ENCODE data around the gene UROC1.

Gene UROC1

GRCh38 chr3:126517291-126517951 lies at the start of gene UROC1:
Gene UROC1 (minus strand): TSS chr3:126517773. CDS start chr3:126517719, 54 bp downstream.
- DNase-seq (ENCODE audit: low read depth in 2 of 2), result no peak

DNA sequence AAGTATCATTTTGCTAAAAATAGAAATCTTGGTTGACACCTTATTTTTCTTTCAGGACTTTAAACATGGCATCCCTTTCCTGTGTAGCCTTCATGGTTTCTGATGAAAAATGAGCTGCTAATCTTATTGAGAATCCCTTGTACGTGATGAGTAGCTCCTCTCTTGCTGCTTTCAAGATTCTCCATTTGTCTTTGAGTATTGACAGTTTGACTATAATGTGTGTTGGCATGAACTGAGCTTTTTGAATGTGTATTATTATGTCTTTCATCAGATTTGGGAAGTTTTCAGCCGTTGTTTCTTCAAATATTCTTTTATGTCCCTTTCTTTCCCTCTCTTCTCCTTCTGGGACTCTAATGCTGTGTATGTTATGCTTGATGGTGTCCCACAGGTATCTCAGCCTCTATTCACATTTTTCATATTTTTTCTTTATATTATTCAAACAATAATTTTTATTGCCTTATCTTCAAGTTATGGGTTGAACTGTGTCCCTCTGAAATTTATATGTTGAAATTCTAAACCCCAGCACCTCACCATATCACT lies 45.2 kb upstream of the UROC1 start:
- no peak for DNase-seq (ENCODE audit: low read depth in 2 of 2)

DNA sequence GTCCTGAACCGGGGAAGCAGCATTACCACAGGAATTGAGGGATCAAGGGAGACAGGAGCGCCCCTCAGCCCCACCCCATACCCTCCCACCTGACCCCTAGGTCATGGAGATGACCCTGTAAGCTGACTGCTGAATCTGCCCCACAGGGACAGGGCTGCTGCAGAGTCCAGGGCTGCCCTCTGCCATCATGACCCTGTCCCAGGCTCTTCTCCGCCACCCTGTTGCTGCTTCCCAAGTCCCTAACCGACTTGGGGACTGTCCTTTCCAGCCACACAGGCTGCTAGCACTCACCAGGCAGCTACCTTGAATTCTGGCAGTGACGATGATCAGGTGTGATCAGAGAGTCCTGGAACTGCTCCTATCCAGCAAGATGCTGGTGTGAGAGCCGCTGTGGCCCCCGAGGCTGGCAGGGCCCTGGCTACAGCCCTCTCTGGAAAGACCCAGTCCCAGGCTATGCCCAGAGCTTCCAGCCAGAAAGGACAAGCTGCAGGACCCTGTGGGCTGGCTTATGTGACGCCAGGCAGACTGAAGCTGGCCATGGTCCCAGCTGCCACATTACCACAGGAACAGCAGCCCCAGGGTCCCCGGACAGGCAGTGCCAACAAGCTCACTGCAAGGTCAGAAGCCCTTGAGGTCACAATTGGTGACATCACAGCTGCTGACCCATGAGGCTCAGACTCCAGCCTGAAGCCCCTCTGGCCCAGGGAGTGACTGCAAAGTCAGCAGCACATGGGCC lies 40.9 kb upstream of the UROC1 start, which contains the start of gene C3orf22:
TSS of gene C3orf22 (minus strand) at position 597 of the 736 bp plus-strand sequence. CDS start 5,542 bp downstream, outside the sequence.
- DNase-seq (ENCODE audit: low read depth in 2 of 2), result no peak

DNA sequence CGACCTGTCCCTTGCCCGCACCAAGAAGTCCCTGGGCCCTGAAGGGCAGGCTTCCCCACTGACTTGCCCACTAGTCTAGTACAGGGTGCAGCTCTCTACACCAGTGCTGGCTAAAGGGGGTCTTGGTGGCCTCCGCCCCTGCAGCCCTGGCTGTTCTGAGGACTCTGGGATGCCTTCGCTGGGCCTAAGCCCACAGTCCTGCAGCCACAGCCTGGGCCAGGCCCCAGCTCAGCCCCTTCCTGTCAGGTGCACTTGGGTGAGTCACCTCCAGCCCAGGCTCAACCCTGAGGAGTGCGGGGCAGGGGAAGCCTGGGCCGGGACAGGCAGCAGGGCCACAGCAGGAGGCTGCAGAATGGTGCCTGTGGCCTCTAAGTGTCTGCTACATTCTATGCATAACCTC lies 40.2 kb upstream of the UROC1 start:
- DNase-seq (ENCODE audit: low read depth in 2 of 2), result no peak

DNA sequence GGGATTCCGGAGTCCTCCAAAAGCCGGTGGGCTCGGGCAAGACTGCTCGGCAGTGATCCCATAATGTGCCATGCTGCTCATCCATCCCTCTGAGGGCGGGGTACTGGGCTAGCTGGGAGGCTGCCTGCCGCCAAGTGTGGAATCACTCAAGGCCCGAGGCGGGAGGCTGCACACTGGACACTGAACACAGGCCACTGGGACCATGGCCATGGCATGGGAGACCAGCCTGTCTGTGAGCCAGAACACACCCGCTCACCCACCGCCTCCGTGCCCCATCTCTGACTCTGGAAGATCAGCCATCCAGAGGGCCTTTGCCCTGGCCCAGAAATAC lies 39.8 kb upstream of the UROC1 start:
- DNase-seq (ENCODE audit: low read depth in 2 of 2), result no peak

DNA sequence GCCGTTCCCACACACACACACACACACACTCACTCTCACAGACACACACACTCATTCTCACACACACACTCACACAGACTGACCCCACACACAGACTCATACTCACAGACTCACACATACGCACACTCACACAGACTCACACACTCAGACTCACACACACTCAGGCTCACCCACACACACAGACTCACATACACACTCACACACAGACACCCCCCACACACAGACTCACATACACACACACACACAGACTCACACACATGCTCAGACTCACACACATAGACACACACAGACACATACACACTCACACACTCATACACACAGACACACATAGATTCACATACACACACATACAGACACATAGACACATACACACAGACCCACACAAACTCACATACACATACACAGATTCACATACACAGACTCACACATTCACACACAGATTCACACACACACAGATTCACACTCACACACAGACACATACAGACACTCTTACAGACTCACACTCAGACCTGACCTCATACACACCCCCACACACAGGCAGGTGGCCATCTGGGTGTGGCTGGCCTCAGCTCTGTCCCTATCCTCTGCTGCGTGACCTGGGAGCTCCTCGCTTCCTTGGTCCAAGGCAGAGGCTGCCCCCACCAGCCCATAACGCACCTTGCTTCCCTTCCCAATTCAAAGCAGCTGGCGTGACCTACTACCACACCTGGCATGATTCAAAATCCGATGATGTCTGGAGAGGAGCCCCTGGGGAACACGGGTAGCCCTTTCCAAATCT lies 39.3 kb upstream of the UROC1 start:
- no peak for DNase-seq (ENCODE audit: low read depth in 2 of 2)

- no peak for DNase-seq (ENCODE audit: low read depth in 2 of 2)
Observed at GRCh38 chr3:126555795-126556636, 38.4 kb upstream of the UROC1 start.

- no peak for DNase-seq (ENCODE audit: low read depth in 2 of 2)
Observed at GRCh38 chr3:126554560-126555525, 37.3 kb upstream of the UROC1 start.

DNA sequence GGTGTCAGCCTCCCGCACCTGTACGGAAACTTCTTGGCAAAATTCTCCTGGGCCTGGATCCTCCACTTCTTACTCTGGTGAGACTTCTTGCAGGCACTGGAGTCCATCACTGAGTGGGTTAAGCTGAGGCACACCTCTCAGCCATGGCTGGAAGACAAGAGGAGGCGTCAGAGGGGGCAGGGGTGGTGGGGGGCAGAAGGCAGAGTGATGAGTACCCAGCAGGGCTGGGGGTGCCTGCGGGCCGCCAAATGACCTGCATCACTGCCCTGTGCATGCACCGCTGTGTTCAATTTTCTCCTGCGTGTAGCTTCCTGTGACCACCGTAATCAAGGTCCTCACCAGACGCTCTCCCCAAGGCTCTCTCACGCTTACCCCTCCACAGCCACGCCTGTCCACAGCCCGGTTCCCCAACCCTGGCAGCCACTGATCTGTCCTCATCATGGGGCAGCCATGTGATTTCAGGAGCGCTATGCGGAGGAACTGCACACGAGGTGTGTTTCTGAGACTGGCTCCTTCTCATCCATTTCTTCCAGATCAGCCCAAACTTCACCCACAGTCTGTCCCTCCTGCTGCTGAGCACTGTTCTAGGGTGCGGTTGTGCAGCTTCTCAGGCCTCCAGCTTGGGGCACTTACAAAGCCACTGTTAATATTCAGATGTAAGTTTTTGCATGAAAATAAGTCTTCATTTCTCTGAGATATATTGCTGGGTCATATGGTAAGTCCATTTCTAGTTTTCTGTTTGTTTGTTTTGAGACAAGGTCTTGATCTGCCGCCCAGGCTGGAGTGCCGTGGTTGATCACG lies 35.9 kb upstream of the UROC1 start:
- DNase-seq (ENCODE audit: low read depth in 2 of 2), result no peak

GRCh38 chr3:126552688-126553283 lies 35.2 kb upstream of the UROC1 start:
- DNase-seq (ENCODE audit: low read depth in 2 of 2), result no peak

GRCh38 chr3:126551839-126552687 lies 34.5 kb upstream of the UROC1 start:
- DNase-seq (ENCODE audit: low read depth in 2 of 2), result no peak

GRCh38 chr3:126551121-126551838 lies 33.7 kb upstream of the UROC1 start:
- no peak for DNase-seq (ENCODE audit: low read depth in 2 of 2)

DNA sequence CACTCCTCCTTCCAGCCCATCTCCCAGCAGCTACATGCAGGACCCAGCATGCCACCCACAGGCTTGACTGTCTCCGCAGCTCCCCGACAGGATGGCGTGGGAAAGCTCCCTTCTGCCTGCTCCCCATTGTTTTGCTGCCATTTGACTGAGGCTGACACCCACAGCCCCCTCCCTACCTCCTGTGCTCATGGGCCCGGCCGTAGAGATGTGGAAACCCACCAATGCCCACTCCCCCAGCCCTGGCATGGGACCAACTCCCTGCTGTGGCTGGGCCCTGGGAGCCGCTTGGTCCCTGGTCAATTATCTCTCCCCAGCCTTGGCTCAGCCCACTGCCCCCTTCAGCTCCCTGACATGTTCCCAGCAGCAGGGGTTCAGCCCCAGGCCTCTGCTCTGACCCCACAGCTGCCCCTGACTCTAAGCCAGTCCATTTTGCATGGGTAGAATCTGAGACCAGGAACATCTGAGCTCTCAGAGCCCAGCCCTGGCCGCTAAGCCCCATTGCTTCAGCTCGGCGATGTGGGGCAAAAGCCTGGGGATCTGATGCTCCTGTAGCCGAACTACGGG lies 33.0 kb upstream of the UROC1 start:
- no peak for DNase-seq (ENCODE audit: low read depth in 2 of 2)

GRCh38 chr3:126549861-126550487 lies 32.4 kb upstream of the UROC1 start:
- DNase-seq (ENCODE audit: low read depth in 2 of 2), result no peak

DNA sequence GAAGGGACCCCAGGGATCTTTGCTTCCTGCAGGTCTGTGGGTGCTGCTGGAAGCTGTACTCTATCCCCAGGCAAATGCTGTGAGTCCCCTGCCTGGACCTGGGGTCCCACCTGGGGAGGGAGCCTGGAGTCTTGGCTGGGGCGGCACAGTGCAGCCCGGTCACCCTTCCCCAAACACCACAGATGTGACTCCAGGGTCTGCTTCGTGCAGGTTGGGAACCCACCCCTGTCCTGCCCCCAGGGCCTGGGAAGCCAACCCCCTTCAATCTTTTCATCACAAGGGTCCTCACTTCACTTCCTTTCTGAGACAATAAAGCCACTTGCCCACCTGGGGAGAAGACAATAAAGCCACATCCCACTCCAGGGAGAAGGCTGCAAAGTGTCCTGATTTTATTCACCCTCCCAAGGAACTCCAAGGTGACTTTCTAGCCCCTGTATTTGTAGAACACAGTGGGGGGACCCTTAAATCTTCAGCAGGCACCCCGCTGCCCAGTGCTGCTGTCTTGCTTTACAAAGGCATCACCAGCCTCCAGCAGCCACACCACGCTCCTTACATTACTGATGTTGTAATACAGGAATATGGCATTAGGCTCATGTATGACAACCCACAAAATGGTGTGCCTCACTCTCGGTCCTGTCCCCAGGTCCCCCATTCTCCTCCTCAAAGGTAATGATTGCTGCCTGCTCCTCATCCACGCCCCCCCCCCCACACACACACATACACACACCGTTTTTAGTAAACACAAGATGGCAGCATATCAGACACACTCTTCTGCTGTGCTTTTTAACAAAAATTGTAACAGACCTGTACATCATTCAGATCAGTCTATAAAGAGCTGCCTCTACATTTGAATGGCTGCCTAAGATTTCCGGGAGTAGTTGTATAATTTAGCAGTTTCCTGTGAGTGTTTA lies 31.2 kb upstream of the UROC1 start:
- no peak for DNase-seq (ENCODE audit: low read depth in 2 of 2)

DNA sequence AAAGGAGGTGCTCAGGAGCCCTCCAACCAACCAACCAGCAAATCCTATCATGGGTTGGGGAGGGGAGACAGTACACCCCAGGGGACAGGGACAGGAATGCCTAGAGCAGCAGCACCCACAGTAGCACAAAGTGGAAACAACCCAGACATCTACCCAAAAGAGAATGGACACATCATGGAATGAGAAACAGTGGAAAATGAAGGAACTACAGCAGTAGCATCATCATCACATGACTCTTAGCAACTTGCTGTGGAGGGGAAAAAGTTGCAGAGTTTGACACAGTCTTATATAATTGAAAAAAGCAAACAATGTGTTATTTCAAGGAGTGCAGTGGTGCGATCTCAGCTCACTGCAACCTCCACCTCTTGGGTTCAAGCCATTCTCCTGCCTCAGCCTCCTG lies 30.1 kb upstream of the UROC1 start:
- no peak for DNase-seq (ENCODE audit: low read depth in 2 of 2)

Measured in stimulated activated CD8-positive, alpha-beta memory T cell treated with anti-CD3 and anti-CD28 coated beads, Interleukin-2, amount 100 ng/mL, for 1 hour (primary cell).